ENCODE measurements around the gene OR4K2.
"Not testable (repeated sequence)": the region's sequence is repeated elsewhere in the genome, so short reads cannot be mapped to it uniquely, and the experiment has no call there.

Gene OR4K2

GRCh38 chr14:19874842-19875241, at the start of gene OR4K2:
OR4K2 (plus strand) TSS chr14:19875142; CDS start chr14:19876268, 1,126 bp downstream.
- in situ Hi-C loops (cut with HindIII; ENCODE audit: low sequenced_read_pairs), result no loop called here

- in situ Hi-C loops (cut with HindIII; ENCODE audit: low sequenced_read_pairs), result not testable (repeated sequence)
Measured at GRCh38 chr14:19827626-19828244, 47.2 kb upstream of the OR4K2 start.

GRCh38 chr14:19828314-19828713, 46.6 kb upstream of the OR4K2 start:
- in situ Hi-C loops (cut with HindIII; ENCODE audit: low sequenced_read_pairs), result no loop called here

GRCh38 chr14:19834203-19834848, 40.6 kb upstream of the OR4K2 start:
- in situ Hi-C loops (cut with HindIII; ENCODE audit: low sequenced_read_pairs), result not testable (repeated sequence)

GRCh38 chr14:19838433-19838832, 36.5 kb upstream of the OR4K2 start:
- in situ Hi-C loops (cut with HindIII; ENCODE audit: low sequenced_read_pairs), result no loop called here

- in situ Hi-C loops (cut with HindIII; ENCODE audit: low sequenced_read_pairs), result no loop called here
Measured at GRCh38 chr14:19851365-19851764, 23.6 kb upstream of the OR4K2 start.

GRCh38 chr14:19866061-19866669, 8.8 kb upstream of the OR4K2 start:
- in situ Hi-C loops (cut with HindIII; ENCODE audit: low sequenced_read_pairs), result not testable (repeated sequence)

GRCh38 chr14:19873178-19873577, 1.8 kb upstream of the OR4K2 start:
- in situ Hi-C loops (cut with HindIII; ENCODE audit: low sequenced_read_pairs), result no loop called here

GRCh38 chr14:19878029-19878642, 3.2 kb downstream of the OR4K2 start:
- in situ Hi-C loops (cut with HindIII; ENCODE audit: low sequenced_read_pairs), result no loop called here

GRCh38 chr14:19895282-19895681, 20.3 kb downstream of the OR4K2 start:
- in situ Hi-C loops (cut with HindIII; ENCODE audit: low sequenced_read_pairs), result no loop called here

GRCh38 chr14:19900999-19901398, 26.1 kb downstream of the OR4K2 start:
- in situ Hi-C loops (cut with HindIII; ENCODE audit: low sequenced_read_pairs), result no loop called here

GRCh38 chr14:19902409-19902808, 27.5 kb downstream of the OR4K2 start:
- in situ Hi-C loops (cut with HindIII; ENCODE audit: low sequenced_read_pairs), result no loop called here

- in situ Hi-C loops (cut with HindIII; ENCODE audit: low sequenced_read_pairs), result no loop called here
Measured at GRCh38 chr14:19906665-19907064, 31.7 kb downstream of the OR4K2 start.

GRCh38 chr14:19911114-19911513, 36.2 kb downstream of the OR4K2 start:
- in situ Hi-C loops (cut with HindIII; ENCODE audit: low sequenced_read_pairs), result no loop called here

- in situ Hi-C loops (cut with HindIII; ENCODE audit: low sequenced_read_pairs), result no loop called here
Measured at GRCh38 chr14:19917243-19917642, 42.3 kb downstream of the OR4K2 start.

- in situ Hi-C loops (cut with HindIII; ENCODE audit: low sequenced_read_pairs), result no loop called here
Measured at GRCh38 chr14:19917955-19918518, 43.1 kb downstream of the OR4K2 start.

- in situ Hi-C loops (cut with HindIII; ENCODE audit: low sequenced_read_pairs), result no loop called here
Measured at GRCh38 chr14:19918553-19919264, 43.8 kb downstream of the OR4K2 start.

GRCh38 chr14:19920021-19920657, 45.2 kb downstream of the OR4K2 start, which contains the start of gene OR4K5:
OR4K5 (plus strand) TSS chr14:19920607; CDS start chr14:19920607, 0 bp downstream.
- in situ Hi-C loops (cut with HindIII; ENCODE audit: low sequenced_read_pairs), result no loop called here

- in situ Hi-C loops (cut with HindIII; ENCODE audit: low sequenced_read_pairs), result no loop called here
Measured at GRCh38 chr14:19930617-19931016, 55.7 kb downstream of the OR4K2 start, which contains the start of gene OR4K1. OR4K1 (plus strand) TSS chr14:19930917; CDS start chr14:19935667, 4,750 bp downstream.

Measured in DLD1 (cell line).